Measurements from ENCODE around the gene CDC42BPA. TPM values are rescaled to one million over a fixed set of nuclear protein-coding genes. Genes with fewer than 3 reads are reported as not detected.
"Not testable (repeated sequence)": the region's sequence is repeated elsewhere in the genome, so short reads cannot be mapped to it uniquely, and the experiment has no call there.

The CDC42BPA gene
- total RNA-seq, 1 donor from 2014 or later = 75.0 TPM

DNA sequence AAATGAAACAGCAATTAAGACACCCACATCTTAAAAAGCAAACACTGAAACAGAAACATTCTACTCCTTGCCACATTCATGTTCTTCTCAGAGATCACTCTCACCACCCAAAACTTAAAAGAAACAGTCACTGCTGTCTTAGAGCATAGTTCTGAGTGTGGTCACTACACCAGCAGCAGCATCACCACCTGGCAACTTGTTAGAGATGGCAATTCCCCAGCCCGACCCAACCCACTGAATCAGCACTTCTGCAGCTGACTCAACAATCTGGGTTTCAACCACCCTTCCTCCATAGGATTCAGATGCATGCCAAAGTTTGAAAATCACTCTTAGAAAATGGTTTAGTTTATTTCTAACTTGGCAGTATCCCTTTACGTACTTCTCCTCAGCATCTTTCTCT lies 126.1 kb downstream of the CDC42BPA start:
- peak; percentile 22 for DNase-seq

DNA sequence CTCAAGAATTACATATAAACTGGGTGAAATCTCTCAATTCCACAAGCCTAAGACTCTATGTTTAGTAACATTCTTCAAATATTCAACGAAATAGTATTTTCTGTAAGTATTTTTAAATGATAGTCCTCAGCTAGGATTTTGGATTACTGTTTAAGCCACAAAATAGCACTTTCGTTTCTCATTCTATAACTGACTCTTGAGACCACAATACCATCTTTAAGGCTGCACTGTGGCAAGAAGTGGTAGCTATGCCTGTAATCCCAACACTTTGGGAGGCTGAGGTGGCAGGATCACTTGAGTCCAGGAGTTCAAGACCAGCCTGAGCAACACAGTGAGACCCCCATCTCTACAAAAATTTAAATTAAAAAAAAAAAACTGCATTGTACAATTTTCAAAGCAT lies 126.7 kb downstream of the CDC42BPA start:
- no peak for DNase-seq

DNA sequence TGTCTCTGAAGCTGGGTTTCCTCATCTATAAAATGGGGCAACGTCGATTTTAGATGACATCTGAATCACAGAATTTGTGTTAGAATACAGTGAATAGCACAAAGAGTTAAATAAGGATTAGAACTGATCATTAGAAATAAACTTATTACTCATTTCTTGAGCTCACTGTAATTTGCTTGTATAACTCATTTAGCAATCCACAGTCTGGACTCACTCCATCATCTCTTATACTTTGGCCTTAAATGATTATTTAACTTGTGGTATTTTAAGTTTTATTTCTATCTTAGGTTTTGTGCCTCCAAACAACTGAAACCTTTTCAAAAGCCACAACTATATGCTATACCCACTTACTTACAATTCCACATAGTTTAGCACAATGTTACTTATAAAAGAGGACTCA lies 128.0 kb downstream of the CDC42BPA start:
- no peak for DNase-seq

DNA sequence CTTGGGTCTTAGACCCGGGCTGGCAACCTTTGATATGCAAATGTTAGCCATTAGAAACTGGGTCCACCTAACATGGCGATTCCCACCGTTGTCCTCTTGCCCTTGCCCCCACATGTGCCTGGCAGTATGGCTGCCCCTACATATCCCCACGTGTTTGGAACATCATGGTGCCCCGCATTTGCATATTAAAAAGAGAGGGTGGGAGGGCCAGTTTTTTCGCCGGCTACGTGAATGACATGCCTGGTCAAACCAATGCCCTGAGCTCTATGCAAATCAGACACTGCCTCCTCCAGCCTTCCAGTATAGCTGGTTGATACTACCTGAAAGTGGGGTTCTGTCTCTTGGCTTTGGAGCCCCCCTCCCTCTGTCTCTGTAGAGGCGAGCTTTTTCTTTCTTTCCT lies 133.0 kb downstream of the CDC42BPA start:
- DNase-seq = no peak

DNA sequence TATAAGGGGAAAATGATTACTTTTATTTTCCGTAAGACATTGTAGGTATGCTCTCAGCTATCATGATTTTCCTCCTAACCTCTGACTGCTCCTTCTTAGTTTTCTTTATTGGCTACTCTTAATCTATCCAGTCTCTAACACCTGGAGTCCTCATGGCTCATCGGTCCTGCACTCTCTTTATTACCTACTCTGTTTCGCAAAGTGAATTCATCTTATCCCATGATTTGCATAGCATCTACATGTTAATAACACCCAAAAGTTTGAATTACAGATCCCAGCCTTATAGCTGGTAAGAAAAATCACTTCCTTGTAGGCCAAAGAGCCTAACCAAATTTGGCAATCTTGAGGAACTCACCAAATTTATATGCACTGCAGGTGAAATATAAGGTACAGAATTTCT lies 136.3 kb downstream of the CDC42BPA start:
- DNase-seq = no peak

DNA sequence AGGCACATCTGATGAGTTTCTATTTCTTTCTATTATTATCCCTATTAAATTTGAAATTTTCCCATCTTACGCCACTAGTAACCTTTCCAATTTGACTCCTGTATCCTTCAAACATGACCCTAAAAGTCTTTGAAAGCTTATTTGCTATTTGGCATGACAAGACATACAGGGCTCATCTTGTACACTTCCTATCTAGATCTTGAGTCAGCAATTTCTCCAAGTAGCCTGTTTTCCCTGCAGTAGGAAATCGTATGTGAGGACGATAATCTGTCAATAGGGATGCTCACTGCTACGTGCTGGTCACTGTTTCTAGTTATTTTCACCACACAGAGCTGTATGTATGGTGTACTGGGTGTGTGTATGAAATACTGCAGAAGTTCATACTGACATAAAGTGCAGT lies 142.7 kb downstream of the CDC42BPA start:
- DNase-seq = no peak

DNA sequence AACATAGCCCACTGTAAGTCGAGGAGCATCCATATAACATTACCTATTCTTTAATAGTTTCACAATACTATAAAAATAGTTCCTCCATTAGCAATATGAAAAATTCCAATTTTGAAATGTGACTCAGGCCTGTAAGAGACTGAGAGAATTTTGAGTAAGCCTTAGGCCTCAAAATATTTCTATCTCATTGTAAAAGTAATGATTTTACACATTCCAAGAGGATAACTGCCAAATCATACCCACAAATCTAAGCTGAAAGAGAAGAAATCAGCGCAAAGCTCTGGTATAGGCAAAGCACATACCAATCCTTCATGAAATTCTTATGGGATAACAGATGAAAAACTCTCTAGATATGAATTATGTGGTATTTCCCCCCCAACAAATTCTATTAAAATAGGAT lies 144.1 kb downstream of the CDC42BPA start:
- DNase-seq = no peak

DNA sequence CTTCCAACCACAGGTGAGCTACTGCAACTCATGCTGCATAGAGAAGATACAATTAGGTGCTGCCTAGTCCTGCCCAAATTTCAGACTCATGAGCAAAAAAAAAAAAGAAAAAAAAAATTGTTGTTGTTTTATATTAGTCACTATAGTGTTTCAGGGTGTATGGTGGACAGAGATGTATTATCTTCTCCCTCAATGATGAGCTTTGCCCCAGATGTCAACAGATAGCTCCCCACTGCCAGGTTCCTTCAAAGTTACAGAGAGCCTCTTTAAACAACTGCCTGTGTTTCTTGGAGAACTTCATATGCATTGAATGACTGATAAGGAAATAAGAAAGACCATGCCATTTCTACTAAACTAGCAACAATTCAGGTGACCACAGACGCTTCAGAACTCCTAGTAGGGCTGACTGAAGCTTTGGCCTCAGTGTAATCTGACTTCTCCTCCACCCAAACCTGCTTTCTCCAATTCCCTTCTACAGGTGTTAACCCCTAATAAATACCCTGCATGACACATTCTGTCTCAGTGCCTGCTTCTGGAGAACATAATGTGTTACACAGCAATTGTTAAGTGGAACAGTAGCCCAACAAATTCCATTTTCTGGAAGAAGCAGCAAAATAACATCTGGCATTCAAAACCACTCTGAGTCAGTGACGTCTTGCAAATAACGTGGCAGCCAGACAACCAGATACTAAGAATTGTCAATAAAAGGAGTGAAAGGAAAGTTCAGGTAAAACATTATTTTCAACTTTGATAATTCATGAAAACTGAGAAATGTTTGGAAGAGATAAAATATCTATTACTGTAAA lies 147.7 kb downstream of the CDC42BPA start:
- DNase-seq = no peak

DNA sequence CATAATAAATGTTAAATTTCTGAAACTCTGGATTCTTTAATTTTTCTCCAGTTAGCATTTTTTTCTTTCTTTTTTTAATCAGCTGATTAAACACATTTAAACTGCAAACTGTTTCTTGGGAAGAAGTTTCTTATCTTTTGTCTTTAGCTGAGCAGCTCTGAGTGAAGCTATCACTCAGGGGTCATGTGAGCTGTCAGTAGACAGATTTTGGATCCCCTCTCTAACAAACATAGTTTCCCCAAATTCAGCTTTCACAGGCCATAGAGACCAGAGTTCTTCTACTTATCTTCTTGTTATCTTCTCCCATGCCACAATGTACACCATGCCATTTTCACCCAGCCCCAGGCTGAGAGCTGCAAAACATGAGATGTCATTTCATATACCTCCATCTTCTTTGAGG lies 148.9 kb downstream of the CDC42BPA start:
- DNase-seq = no peak

DNA sequence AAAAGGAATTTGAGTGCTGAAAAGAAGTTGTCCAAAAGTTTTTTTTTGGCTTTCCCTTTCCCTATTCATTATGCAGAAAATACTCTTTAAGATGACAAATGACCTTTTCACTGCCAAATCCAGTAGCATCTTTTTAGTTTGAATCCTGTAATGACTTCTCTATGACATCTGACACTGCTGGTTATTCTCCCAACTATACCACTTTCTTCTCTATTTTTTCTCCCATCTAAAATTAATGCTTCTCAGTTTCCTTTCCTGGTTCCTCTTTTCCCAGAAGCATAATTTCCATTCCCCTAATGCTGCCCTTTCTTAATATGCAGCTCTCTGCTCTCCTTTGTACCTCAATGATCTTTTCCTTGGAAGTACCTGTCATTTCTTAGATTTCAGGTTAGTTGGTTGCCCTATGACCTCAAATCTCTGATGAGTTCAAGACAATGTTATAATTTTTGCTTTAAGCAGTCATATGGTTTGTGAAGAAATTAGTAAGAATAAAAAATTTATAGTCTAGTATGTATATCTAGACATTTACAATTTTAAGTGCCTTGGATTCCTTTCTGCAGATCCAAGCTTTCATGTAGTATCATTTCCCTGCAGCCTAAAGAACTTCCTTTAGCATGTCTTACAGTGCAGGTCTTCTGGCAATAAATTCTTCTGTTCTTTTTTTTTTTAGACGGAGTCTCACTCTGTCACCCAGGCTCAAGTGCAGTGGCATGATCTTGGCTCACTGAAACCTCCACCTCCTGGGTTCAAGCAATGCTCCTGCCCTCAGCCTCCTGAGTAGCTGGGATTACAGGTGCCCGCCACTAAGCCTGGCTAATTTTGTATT lies 150.8 kb downstream of the CDC42BPA start:
- DNase-seq = no peak

DNA sequence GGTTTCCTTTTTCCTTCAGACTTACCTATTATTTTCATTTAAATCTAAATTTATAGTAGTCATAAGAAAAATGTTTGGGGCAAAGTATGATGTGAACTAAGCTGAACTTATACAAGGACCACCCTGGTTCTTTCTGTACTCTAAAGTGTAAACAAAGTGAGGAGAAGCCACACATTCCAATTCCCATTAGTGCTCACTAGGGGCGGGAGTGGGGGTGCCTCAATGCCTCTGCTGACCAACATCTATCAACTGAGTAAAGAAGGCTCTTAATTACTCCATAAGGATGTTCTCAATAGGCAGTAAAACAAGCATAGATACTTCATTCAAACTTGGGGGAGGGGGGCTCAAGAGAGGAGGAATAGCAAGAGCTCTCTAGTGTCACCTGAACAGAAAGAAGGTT lies 151.7 kb downstream of the CDC42BPA start:
- no peak for DNase-seq

DNA sequence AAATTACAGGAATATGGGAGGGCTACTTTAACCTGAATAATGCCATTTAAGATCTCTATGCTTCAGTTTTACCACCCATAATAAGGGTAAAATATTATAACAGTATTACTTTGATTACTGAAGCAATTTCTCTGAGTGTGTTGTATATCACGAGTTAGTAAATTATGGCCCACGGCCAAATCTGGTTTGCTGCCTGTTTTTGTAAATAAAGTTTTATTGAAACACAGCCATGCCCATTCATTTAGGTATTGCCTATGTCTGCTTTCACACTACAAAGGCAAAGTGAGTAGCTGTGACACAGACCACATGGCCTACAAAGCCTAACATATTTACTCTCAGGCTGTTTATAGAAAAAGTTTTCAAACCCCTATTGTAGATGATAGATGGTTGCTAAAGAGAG lies 156.8 kb downstream of the CDC42BPA start:
- no peak for DNase-seq

DNA sequence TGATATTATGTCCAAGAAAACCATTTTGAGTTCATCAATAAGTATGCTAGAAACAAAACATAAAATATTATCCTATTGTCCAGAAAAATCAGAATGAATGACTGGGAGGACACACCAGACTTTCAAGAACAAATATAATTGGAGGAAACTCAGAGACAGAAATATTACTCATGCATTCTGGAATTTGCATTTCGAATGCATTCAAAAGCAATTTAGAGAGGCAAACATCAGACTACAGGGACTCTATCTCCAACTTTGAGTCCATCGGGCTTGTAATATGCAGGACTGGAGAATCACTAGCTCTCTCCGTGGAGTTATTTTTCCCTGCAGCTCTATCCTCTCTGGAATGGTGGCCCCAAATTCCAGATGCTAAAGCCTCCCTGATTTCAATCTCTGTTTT lies 161.8 kb downstream of the CDC42BPA start:
- no peak for DNase-seq

DNA sequence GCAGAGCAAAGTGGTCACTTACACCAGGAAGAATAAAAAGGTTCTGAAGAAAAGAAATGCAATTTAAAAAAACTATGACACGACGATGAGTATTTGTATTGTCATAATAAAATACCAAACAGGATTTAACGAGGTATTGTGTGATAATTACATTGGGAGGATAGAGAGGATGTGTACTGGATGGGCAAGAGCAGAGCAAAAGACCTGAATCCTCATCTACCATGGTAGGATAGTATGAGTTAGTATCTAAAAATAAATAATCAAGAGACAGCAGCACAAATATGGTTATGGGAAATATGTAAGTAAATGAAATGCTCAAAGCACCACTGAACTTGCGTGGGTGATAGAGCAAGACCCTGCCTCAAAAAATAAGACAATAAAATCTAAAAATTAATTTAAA lies 162.6 kb downstream of the CDC42BPA start:
- DNase-seq = no peak

DNA sequence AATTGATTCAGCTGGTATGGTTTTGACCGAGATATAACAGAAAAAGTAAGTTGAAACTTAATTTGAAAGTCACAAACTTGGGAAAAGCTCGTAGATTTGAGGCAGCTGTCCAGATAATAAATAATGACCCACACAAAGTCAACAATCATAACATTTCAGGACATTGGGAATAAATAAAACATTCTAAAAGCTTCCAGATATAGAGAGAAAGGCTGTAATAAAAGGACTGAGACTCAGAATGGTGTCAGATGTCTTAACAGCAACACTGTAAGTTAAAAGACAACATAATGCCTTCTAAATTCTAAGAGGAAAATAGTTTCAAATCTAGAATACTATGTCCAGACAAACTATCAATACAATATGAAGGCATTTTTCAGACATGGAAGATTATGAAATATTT lies 163.3 kb downstream of the CDC42BPA start:
- no peak for DNase-seq

DNA sequence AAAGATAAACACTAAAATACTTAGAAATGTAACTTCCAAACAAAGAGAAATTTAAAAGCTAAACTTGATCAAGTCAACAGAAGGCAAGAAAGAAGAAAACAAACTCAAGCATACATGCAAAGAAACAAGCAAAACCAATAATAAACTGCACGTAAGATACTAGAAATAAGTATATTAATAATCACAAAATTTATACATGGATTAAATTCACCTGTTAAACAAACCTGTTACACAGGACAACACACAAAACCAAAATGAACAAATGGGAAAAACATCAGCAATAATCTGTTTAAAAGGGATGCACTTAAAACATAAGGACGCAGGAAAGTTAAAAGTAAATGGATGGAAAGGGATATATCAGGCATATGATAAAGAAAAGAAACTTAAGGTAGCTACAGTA lies 165.8 kb downstream of the CDC42BPA start:
- DNase-seq = no peak

DNA sequence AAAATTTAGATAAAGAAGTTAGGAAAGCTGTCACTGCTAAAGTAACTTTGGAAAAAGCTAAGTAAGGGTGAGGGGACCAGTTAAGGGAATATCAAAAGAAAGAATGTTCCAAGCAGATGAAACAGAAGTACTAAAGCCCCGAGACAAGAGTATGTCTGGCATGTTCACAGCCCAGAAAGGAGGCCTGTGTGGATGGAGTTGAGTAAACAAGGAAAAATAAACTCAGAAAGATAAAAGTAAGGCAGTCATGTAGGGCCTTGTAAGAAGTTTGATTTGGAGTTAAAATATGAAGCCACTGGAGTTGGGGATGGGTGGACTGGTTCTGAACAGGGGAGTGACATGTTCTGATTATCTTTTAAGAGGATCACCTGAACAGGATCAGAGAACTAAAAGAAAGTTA lies 177.9 kb downstream of the CDC42BPA start:
- no peak for DNase-seq

DNA sequence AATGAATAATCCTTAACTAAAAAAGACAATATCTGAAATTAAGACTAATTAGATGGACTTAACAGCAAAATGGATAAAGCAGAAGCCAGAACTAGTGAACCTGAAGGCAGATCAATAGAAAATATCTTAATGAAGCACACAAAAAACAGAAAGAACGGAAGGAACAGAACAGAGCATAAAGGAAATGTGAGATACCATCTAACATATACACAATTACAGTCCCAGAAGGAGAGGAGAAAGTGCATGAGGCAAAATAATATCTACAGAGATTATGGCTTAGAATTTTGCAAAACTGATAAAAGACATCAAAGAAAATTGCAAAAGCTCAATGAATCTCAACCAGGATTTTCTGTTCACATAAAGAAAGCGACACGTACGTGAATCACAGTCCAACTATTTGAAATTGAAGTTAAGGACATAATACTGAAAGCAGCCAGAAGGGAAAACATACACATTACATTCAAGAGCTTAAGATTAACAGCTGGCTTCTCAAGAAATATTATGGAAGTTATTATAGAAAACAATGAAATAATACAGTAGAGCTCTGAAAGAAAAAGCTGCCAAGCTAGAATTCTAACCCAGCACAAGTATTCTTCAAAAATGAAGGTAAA lies 182.0 kb downstream of the CDC42BPA start:
- DNase-seq = no peak

DNA sequence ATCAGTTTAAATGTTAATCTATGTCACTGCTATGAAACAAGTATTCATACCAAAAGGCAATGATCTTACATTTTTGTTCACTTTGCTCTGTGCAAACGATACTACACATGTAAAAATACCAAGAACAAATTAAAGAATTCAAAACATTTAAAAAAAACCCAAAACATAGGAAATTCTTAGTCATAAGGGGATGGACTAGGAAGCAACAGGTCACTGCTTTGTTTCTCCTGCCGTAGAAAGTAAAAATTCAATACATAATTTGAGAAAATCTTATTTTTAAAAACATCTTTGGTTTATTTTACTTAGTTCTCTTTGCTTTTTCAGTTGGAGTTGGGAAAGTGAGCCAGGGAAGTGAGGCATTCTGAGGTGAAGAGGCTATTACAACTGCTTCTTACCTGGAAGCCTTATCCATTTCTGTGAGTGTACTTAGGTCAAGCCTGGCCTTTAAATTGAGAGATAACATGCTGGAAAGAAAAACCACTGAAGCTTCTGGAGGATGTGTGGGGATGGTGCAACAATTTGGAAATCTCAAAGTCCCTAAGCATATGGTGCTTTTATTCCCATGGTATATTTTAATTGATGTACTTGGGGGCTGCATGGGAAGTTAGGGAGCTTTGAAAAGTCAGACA lies 183.5 kb downstream of the CDC42BPA start:
- no peak for DNase-seq

DNA sequence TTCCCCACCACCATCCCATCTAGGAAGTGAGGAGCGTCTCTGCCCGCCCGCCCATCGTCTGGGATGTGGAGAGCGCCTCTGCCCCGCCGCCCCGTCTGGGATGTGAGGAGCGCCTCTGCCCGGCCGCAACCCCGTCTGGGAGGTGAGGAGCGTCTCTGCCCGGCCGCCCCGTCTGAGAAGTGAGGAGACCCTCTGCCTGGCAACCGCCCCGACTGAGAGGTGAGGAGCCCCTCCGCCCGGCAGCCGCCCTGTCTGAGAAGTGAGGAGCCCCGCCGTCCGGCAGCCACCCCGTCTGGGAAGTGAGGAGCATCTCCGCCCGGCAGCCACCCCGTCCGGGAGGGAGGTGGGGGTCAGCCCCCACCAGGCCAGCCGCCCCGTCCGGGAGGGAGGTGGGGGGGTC lies 185.6 kb downstream of the CDC42BPA start:
- DNase-seq = not testable (repeated sequence)

DNA sequence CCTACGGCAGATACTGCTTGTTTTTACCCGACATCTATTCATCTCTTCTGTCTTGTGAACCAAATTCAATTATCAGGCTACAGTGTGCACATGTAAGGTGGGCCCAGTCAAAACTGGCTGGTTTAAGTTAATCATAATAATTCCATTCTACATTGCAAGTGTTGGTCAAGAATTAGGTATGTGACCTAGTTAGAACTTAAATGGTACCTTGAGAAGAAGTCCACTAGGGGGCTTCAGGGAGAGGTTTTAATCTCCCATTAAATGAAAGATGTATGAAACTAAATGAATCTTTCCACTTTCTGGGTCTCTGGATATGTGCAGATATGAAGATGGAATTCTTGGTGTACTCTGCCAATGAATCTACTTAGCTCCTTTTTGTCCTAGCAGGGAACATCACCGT lies 187.1 kb downstream of the CDC42BPA start:
- peak; percentile 34 for DNase-seq

DNA sequence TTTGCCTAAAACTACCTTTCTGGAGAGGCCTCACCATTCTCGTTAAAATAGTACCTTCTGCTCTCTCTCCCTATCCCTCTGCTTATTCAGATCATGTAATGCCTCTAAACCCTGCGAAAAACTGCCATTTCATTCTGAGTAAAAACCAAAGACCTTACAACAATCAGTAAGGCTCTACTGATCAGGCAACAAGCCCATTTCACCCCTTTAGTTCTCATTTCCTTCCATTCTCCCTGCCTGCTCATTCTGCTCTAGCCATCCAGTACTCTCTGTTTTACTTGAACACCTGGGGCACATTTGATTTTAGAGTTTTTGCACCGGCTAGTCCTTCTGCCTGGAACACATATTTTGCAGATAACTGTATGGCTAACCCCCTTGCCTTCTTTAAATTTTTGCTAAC lies 190.4 kb downstream of the CDC42BPA start:
- no peak for DNase-seq

Data from tongue (tissue), 2 donors.